HG02852 (cell line): ENCODE results near the gene ISG20L2.

Experiments
- ATAC-seq: cut with Tn5 transposase; IDR thresholded peaks from one replicate; pipeline ENCODE4 v1.9.1; 2021; ENCODE audit warnings: mild to moderate bottlenecking, moderate library complexity; ENCODE audit not compliant: unreplicated experiment

The ISG20L2 gene

GRCh38 chr1:156754219-156754618 lies 25.7 kb upstream of the ISG20L2 start:
- no peak for ATAC-seq

- no peak for ATAC-seq
These were observed 24.4 kb upstream of the ISG20L2 start for GRCh38 chr1:156752843-156753482.

GRCh38 chr1:156751757-156752481 lies 23.4 kb upstream of the ISG20L2 start:
- ATAC-seq: peak; percentile 58

GRCh38 chr1:156751451-156751756 lies 22.8 kb upstream of the ISG20L2 start, which contains the start of gene HDGF:
HDGF (minus strand) TSS chr1:156751675; CDS start chr1:156751429, 246 bp downstream.
- ATAC-seq: peak; percentile 18

- peak; percentile 18 for ATAC-seq
These were observed 22.3 kb upstream of the ISG20L2 start for GRCh38 chr1:156750711-156751450.

- ATAC-seq: no peak
These were observed 21.7 kb upstream of the ISG20L2 start for GRCh38 chr1:156750191-156750672.

GRCh38 chr1:156749419-156750118 lies 21.0 kb upstream of the ISG20L2 start:
- ATAC-seq: no peak

- ATAC-seq: no peak
These were observed 20.3 kb upstream of the ISG20L2 start for GRCh38 chr1:156748670-156749418.

- no peak for ATAC-seq
These were observed 19.4 kb upstream of the ISG20L2 start for GRCh38 chr1:156747742-156748669.

GRCh38 chr1:156746728-156747631 lies 18.4 kb upstream of the ISG20L2 start:
- no peak for ATAC-seq

- no peak for ATAC-seq
These were observed 17.8 kb upstream of the ISG20L2 start for GRCh38 chr1:156746406-156746727.

- ATAC-seq: no peak
These were observed 17.3 kb upstream of the ISG20L2 start for GRCh38 chr1:156745881-156746280.

GRCh38 chr1:156744786-156745419 lies 16.3 kb upstream of the ISG20L2 start:
- ATAC-seq: no peak

- no peak for ATAC-seq
These were observed 15.8 kb upstream of the ISG20L2 start for GRCh38 chr1:156744344-156744743.

GRCh38 chr1:156743367-156744302 lies 15.1 kb upstream of the ISG20L2 start:
- no peak for ATAC-seq

- no peak for ATAC-seq
These were observed 14.2 kb upstream of the ISG20L2 start for GRCh38 chr1:156742801-156743200.

- ATAC-seq: no peak
These were observed 13.5 kb upstream of the ISG20L2 start for GRCh38 chr1:156742017-156742416.
